Heart left ventricle (tissue), 13 donors: ENCODE measurements around the gene NEU1.

ENCODE experiments used
- POLR2A ChIP-seq, 2 donors: fragments of 450-650 bp; IDR thresholded peaks; one replicate each; pipeline ENCODE4 v1.6.1; 2017; ENCODE audit warnings: antibody characterized with exemption in 2 of 2, mild to moderate bottlenecking in 2 of 2, moderate library complexity in 2 of 2
- TF ChIP-seq, protein P1 (sequence below), 12 donors: fragments of 200-600 bp; sonication (generic) in 4 of 12; IDR thresholded peaks; one replicate each; pipeline versions ENCODE4 v1.5.0 to v1.8.0; 2018 to 2022; ENCODE audit warnings: antibody characterized with exemption in 12 of 12, mild to moderate bottlenecking in 5 of 12
- donor health status: ischemic (EF 13 %, LVEDD 7.1; RV severe dilation, severe dysfunction).
- donor health status: DM: no; HTN: yes; CAD: no.
- donor health status: DM: no; HTN: no; CAD: no.
- donor health status: ischemic (EF 25% LVEDD 6.9; RV normal size, moderate dysfunction).
- donor health status: ischemic (EF 25% LVEDD 5.7; RV mildly dilated, moderate dysfunction).
- donor health status: ischemic (EF 35%, LVEDD 5.7; RV mildly dilated, moderate dysfunction).
- donor health status: nonischemic (EF 11% LVEDD 7.7; RV severe dilation, severe dysfunction).
- donor health status: DM: yes; HTN: yes; CAD: no.
- donor health status: PGD.
- donor health status: ischemic (EF 29% LVEDD 5.4; RV normal size, mild dysfunction).
- donor health status: nonischemic (EF 23%, LVEDD 6.1; RV moderate dilation, normal function).

DNA sequence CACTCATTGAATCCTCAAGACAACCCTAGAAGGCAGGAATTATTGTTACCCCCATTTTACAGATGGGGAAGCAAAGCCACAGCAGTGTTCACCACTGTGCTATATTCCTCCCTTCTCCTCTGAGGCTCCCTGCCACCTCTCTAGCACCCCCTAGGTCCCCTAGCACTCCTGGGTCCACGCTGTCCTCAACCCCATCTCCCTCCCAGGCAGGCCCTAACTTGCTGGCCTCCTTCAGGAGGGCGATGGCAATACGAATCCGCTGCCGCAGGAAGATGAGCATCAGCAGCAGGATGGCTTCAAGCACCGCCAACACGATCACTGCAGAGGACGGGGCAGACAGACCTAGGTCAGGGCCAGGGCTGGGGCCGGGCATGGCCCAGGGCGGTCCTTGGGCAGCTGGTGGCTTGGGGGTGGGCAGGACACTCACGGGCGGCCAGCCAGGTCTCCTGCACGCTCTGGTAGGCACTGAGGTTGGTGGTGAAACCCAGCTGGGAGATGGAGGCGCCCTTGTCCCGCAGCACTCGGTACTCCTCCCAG, 7.8 kb upstream of the NEU1 start:
- TF ChIP-seq, protein P1, sequence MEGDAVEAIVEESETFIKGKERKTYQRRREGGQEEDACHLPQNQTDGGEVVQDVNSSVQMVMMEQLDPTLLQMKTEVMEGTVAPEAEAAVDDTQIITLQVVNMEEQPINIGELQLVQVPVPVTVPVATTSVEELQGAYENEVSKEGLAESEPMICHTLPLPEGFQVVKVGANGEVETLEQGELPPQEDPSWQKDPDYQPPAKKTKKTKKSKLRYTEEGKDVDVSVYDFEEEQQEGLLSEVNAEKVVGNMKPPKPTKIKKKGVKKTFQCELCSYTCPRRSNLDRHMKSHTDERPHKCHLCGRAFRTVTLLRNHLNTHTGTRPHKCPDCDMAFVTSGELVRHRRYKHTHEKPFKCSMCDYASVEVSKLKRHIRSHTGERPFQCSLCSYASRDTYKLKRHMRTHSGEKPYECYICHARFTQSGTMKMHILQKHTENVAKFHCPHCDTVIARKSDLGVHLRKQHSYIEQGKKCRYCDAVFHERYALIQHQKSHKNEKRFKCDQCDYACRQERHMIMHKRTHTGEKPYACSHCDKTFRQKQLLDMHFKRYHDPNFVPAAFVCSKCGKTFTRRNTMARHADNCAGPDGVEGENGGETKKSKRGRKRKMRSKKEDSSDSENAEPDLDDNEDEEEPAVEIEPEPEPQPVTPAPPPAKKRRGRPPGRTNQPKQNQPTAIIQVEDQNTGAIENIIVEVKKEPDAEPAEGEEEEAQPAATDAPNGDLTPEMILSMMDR (IDR thresholded peaks at IDR 0.05): no peak
- no peak for TF ChIP-seq POLR2A (IDR thresholded peaks at IDR 0.05)
